ENCODE measurements around the gene EZR. TPM values are rescaled to one million over a fixed set of nuclear protein-coding genes. Genes with fewer than 3 reads are reported as not detected.
"Not testable (repeated sequence)": the region's sequence is repeated elsewhere in the genome, so short reads cannot be mapped to it uniquely, and the experiment has no call there.

The EZR gene
- total RNA-seq, 3 donors from 2014 or later: 29.1 to 154 (median 59.3) TPM

DNA sequence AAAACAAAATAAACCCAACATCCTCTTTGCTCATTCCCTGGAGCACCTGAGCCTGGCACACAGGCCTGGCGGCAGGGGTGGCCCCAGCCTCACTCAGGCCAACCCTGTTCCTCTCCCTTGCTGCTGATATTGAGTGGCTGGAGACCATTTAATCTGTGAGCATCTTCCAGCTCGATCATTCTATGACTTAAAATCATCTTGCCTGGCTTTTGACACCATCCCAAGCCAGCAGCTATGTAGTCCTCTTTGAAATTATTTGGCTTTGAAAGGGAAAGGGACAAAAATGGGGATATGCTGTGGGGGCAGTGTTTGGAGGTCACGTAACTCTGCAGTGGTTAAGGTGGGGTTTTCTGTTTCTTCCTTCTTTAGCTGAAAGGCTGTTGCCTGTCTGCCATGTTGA lies 22.8 kb downstream of the EZR start:
- no peaks in the 10 kb centered on the region for H3K9me3 ChIP-seq
- no peaks in the 10 kb centered on the region for H3K4me1 ChIP-seq
- no peaks in the 10 kb centered on the region for H3K27me3 ChIP-seq
- H3K36me3 ChIP-seq: no peaks in the 10 kb centered on the region
- intact Hi-C loops (cut with DNase I; ENCODE audit: low total_unique reads): no loop called here
- TF ChIP-seq POLR2AphosphoS5 (IDR thresholded peaks at IDR 0.05) (no peak), POLR2A (IDR thresholded peaks at IDR 0.05) (no peak), CTCF (IDR thresholded peaks at IDR 0.05) (no peak)
- no peak overlapping the region for H3K4me3 ChIP-seq
- DNase-seq (ENCODE audit: low spot score in 2 of 2): no peak
- no peak overlapping the region for H3K27ac ChIP-seq

DNA sequence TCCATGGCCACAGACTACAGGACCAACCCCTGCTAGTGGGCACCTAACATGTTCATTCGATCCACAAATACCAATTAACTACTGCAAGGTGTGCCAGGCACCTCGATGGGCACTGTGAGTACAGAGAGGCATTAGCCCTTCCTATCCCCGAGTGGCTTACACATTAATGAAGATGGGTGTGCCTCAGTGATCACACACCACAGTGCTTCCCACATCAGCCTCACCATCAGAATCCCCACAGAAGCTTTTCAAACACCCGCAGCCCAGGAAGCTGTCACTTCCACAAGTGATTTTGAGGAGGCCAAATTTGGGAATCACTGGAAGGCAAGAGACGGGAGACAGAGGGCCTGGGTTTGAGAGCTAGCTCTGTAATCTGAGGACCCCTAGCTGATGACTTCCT lies 23.7 kb downstream of the EZR start:
- no peak for DNase-seq (ENCODE audit: low spot score in 2 of 2)
- Histone ChIP-seq H3K27ac (no peak overlapping the region), H3K9me3 (no peaks in the 10 kb centered on the region), H3K36me3 (no peaks in the 10 kb centered on the region), H3K4me3 (no peak overlapping the region), H3K27me3 (no peaks in the 10 kb centered on the region), H3K4me1 (no peaks in the 10 kb centered on the region)
- TF ChIP-seq POLR2AphosphoS5 (IDR thresholded peaks at IDR 0.05): no peak
- TF ChIP-seq POLR2A (IDR thresholded peaks at IDR 0.05): no peak
- no peak for TF ChIP-seq CTCF (IDR thresholded peaks at IDR 0.05)
- intact Hi-C loops (cut with DNase I; ENCODE audit: low total_unique reads): no loop called here

GRCh38 chr6:158793432-158793831 lies 25.7 kb downstream of the EZR start:
- Histone ChIP-seq H3K4me1 (no peaks in the 10 kb centered on the region), H3K4me3 (no peak overlapping the region), H3K27me3 (no peaks in the 10 kb centered on the region), H3K9me3 (no peaks in the 10 kb centered on the region), H3K36me3 (no peaks in the 10 kb centered on the region), H3K27ac (no peak overlapping the region)
- intact Hi-C loops (cut with DNase I; ENCODE audit: low total_unique reads): no loop called here
- TF ChIP-seq POLR2AphosphoS5 (IDR thresholded peaks at IDR 0.05): no peak
- no peak for TF ChIP-seq POLR2A (IDR thresholded peaks at IDR 0.05)
- peak in 1 of 3 donors; percentile 15 for TF ChIP-seq CTCF (IDR thresholded peaks at IDR 0.05)
- no peak for DNase-seq (ENCODE audit: low spot score in 2 of 2)

DNA sequence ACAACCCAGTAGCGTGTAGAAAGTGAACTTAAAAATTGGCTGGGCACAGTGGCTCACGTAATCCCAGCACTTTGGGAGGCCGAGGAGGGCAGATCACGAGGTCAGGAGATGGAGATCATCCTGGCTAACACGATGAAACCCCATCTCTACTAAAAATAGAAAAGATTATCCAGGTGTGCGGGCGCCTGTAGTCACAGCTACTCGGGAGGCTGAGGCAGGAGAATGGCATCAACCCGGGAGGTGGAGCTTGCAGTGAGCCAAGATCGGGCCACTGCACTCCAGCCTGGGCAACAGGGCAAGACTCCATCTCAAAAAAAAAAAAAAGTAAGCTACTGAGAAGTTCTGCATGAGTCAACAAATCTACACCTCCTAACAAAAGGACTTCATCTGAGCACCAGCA lies 26.7 kb downstream of the EZR start:
- H3K27ac ChIP-seq; H3K9me3 ChIP-seq; intact Hi-C loops (cut with DNase I; ENCODE audit: low total_unique reads); H3K36me3 ChIP-seq; H3K4me1 ChIP-seq; H3K4me3 ChIP-seq; H3K27me3 ChIP-seq; DNase-seq (ENCODE audit: low spot score in 2 of 2): not testable (repeated sequence)

DNA sequence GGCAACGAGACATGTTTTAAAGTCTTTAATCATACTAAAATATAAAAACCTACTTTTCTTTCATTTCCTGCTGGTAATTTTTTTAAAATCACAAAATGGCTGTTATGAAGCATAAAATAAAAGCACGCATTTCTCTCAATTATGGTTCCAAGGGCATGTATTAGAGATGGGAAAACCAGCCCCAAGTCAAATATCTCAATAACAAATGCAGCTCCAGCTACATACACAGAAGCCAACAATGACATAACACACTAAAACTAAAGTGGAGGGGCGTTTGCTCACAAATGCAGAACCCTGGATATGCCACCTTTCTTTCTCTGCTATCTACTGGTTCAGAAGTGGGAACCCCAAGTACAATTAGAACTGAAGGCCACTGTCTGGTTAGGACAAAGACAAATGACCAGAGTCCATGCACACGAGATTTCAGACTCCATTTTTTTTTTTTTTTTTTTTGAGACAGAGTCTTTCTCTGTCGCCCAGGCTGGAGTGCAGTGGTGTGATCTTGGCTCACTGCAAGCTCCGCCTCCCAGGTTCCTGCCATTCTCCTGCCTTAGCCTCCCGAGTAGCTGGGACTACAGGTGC lies 27.8 kb downstream of the EZR start:
- H3K27ac ChIP-seq: peak overlapping the region in 1 of 2 donors; percentile 50
- TF ChIP-seq CTCF (IDR thresholded peaks at IDR 0.05): no peak
- no peak for TF ChIP-seq POLR2AphosphoS5 (IDR thresholded peaks at IDR 0.05)
- no peak for TF ChIP-seq POLR2A (IDR thresholded peaks at IDR 0.05)
- no peak for DNase-seq (ENCODE audit: low spot score in 2 of 2)
- no peaks in the 10 kb centered on the region for H3K27me3 ChIP-seq
- intact Hi-C loops (cut with DNase I; ENCODE audit: low total_unique reads): no loop called here
- H3K36me3 ChIP-seq: no peaks in the 10 kb centered on the region
- H3K4me1 ChIP-seq: no peaks in the 10 kb centered on the region
- no peak overlapping the region for H3K4me3 ChIP-seq
- H3K9me3 ChIP-seq: no peaks in the 10 kb centered on the region

Data from breast epithelium (tissue), 4 donors.